Measurements from ENCODE around the gene PET117. TPM values are rescaled to one million over a fixed set of nuclear protein-coding genes. Genes with fewer than 3 reads are reported as not detected.
"Not testable (repeated sequence)": the region's sequence is repeated elsewhere in the genome, so short reads cannot be mapped to it uniquely, and the experiment has no call there.

PET117 gene
- polyA plus RNA-seq, 4 donors = 17.4 to 28.9 (median 27.4) TPM

DNA sequence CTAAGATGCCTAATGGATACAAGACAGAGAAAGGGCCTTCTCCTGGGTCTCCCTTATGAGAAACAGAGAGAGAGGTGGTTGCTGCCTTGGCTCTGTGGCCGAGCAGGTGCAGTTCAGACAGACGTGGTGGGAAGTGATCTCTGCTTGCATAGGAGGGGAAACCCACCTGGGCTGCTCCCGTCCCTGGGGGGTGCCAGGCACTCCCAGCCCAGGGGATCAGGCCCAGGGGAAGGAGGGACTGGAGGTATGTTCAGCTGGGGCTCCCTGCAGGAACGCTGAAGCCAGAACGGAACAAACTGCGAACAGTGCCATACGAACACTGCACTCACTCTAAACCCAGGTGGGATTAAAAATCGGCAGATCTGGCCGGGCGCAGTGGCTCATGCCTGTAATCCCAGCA is 44.3 kb upstream of the PET117 start:
- H3K4me1 ChIP-seq (ENCODE audit: control insufficient read depth in 3 of 3, insufficient read depth in 2 of 3, low read depth in 1 of 3, low read length in 2 of 3) = peaks cover 0 to 3% (median 2%) of the 10 kb centered on the region in 3 donors
- no peaks in the 10 kb centered on the region for H3K36me3 ChIP-seq (ENCODE audit: control insufficient read depth in 3 of 3, insufficient read depth in 2 of 3, low read depth in 1 of 3, low read length in 3 of 3)
- H3K4me3 ChIP-seq (ENCODE audit: low read depth in 1 of 3, low read length in 3 of 3) = no peak overlapping the region
- H3K9me3 ChIP-seq (ENCODE audit: control insufficient read depth in 2 of 2, insufficient read depth in 1 of 2, low read depth in 1 of 2, low read length in 1 of 2) = no peaks in the 10 kb centered on the region
- no peak for FAIRE-seq
- H3K27ac ChIP-seq (ENCODE audit: low read depth in 1 of 3, low read length in 2 of 3) = no peak overlapping the region
- 81 to 86% (median 82%) methylated on average over 10 of the region's 10 CpGs for WGBS, 3 donors
- H3K27me3 ChIP-seq (ENCODE audit: control insufficient read depth in 3 of 3, insufficient read depth in 3 of 3, low read length in 3 of 3) = peaks cover 0 to 2% (median 0%) of the 10 kb centered on the region in 3 donors
- no peak for DNase-seq

DNA sequence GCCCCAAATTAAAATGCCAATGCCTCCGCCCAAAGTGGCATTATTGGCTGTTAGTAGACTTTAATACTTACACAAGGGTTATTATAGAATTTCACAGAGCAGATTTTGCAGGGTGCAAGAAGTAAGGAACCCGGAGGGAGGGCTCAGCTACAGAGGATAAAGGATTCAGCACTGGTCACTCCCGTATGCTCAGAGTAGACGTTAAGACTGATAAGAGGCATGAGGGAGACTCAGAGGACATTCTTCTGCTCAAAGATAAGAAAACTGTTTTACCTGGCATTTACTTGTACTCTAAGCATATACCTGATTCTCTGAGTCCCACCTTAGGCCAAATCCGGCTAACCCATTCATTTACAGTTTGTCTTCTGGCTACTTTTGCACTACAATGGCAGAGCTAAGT is 43.5 kb upstream of the PET117 start:
- FAIRE-seq = no peak
- H3K27me3 ChIP-seq (ENCODE audit: control insufficient read depth in 3 of 3, insufficient read depth in 3 of 3, low read length in 3 of 3) = peaks cover 0 to 2% (median 0%) of the 10 kb centered on the region in 3 donors
- WGBS, 3 donors = 39 to 60% (median 47%) methylated on average over 5 of the region's 5 CpGs
- H3K27ac ChIP-seq (ENCODE audit: low read depth in 1 of 3, low read length in 2 of 3) = no peak overlapping the region
- peaks cover 0 to 3% (median 2%) of the 10 kb centered on the region in 3 donors for H3K4me1 ChIP-seq (ENCODE audit: control insufficient read depth in 3 of 3, insufficient read depth in 2 of 3, low read depth in 1 of 3, low read length in 2 of 3)
- DNase-seq = peak in 1 of 2 donors; percentile 26
- H3K9me3 ChIP-seq (ENCODE audit: control insufficient read depth in 2 of 2, insufficient read depth in 1 of 2, low read depth in 1 of 2, low read length in 1 of 2) = no peaks in the 10 kb centered on the region
- H3K36me3 ChIP-seq (ENCODE audit: control insufficient read depth in 3 of 3, insufficient read depth in 2 of 3, low read depth in 1 of 3, low read length in 3 of 3) = no peaks in the 10 kb centered on the region
- no peak overlapping the region for H3K4me3 ChIP-seq (ENCODE audit: low read depth in 1 of 3, low read length in 3 of 3)

DNA sequence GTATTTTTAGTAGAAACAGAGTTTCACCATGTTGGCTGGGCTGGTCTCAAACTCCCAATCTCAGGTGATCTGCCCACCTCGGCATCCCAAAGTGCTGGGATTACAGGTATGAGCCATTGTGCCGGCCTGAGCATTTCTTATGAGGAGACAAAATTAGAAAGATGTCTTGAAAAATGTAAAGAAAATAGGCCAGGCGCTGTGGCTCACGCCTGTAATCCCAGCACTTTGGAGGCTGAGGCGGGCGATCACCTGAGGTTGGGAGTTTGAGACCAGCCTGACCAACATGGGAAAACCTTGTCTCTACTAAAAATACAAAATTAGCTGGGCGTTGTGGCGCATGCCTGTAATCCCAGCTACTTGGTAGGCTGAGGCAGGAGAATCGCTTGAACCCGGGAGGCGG is 37.1 kb upstream of the PET117 start:
- FAIRE-seq; H3K4me3 ChIP-seq (ENCODE audit: low read depth in 1 of 3, low read length in 3 of 3); H3K36me3 ChIP-seq (ENCODE audit: control insufficient read depth in 3 of 3, insufficient read depth in 2 of 3, low read depth in 1 of 3, low read length in 3 of 3); H3K4me1 ChIP-seq (ENCODE audit: control insufficient read depth in 3 of 3, insufficient read depth in 2 of 3, low read depth in 1 of 3, low read length in 2 of 3); DNase-seq; H3K27ac ChIP-seq (ENCODE audit: low read depth in 1 of 3, low read length in 2 of 3); H3K27me3 ChIP-seq (ENCODE audit: control insufficient read depth in 3 of 3, insufficient read depth in 3 of 3, low read length in 3 of 3); H3K9me3 ChIP-seq (ENCODE audit: control insufficient read depth in 2 of 2, insufficient read depth in 1 of 2, low read depth in 1 of 2, low read length in 1 of 2): not testable (repeated sequence)
- WGBS, 3 donors = 92 to 96% (median 93%) methylated on average over 11 of the region's 11 CpGs

DNA sequence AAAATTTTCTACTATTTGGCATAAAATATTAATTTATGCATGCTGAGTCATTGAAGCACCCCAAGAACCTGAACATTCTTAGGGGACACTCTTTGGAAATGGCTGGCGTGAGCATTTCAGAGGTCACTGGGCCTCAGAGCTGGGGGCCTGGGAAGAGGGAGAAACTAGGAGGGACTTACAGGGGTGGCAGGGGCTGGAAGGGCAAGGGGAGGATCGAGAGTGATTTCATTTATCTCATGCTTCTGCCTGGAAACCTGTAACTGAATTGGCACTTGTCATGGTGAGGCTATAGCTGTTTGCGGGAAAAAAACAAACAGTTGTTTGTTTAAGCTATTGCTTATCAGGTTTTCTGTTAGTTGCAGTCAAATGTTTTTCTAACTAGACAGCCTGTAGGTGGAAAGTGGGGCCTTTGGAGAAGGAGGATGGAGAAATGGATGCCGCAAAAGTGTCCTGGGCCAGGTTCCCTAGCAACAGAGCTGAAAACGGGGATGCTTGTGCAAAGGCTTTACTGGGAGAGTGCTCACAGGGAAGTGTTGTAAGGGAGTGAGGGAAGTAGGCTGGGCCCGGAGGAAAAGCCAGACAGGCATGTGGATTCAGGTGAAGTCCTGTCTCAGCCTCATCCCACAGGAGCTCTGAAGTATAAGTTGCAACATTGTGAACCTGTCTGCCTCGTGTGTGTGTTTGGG is 36.4 kb upstream of the PET117 start:
- DNase-seq (peak in 1 of 2 donors; percentile 5), FAIRE-seq (no peak)
- no peak overlapping the region for H3K4me3 ChIP-seq (ENCODE audit: low read depth in 1 of 3, low read length in 3 of 3)
- peaks cover 0 to 5% (median 0%) of the 10 kb centered on the region in 3 donors for H3K27me3 ChIP-seq (ENCODE audit: control insufficient read depth in 3 of 3, insufficient read depth in 3 of 3, low read length in 3 of 3)
- H3K9me3 ChIP-seq (ENCODE audit: control insufficient read depth in 2 of 2, insufficient read depth in 1 of 2, low read depth in 1 of 2, low read length in 1 of 2) = no peaks in the 10 kb centered on the region
- H3K4me1 ChIP-seq (ENCODE audit: control insufficient read depth in 3 of 3, insufficient read depth in 2 of 3, low read depth in 1 of 3, low read length in 2 of 3) = no peaks in the 10 kb centered on the region
- WGBS, 3 donors = 52 to 56% (median 54%) methylated on average over 7 of the region's 7 CpGs
- no peaks in the 10 kb centered on the region for H3K36me3 ChIP-seq (ENCODE audit: control insufficient read depth in 3 of 3, insufficient read depth in 2 of 3, low read depth in 1 of 3, low read length in 3 of 3)
- H3K27ac ChIP-seq (ENCODE audit: low read depth in 1 of 3, low read length in 2 of 3) = no peak overlapping the region

DNA sequence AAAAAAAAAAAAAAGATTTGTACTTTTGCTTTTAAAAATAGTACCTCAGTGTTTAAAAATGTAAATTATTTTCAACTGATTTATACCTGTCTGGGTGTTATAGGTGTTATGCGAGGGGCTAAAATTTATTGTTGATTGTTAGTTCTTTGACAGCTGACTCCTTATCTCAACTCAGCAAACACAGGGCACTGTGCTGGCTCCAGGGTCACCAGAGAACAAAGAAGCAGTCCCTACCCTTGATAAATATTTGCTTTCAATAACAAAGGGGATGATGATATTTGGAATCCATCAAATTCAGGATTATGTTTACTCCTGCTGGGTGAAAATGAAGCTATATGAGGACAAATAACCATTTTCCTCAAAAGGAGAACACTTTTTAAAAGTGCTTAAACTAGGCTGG is 34.2 kb upstream of the PET117 start:
- 9 to 43% (median 36%) methylated on average over 1 of the region's 1 CpG for WGBS, 3 donors
- no peak overlapping the region for H3K27ac ChIP-seq (ENCODE audit: low read depth in 1 of 3, low read length in 2 of 3)

DNA sequence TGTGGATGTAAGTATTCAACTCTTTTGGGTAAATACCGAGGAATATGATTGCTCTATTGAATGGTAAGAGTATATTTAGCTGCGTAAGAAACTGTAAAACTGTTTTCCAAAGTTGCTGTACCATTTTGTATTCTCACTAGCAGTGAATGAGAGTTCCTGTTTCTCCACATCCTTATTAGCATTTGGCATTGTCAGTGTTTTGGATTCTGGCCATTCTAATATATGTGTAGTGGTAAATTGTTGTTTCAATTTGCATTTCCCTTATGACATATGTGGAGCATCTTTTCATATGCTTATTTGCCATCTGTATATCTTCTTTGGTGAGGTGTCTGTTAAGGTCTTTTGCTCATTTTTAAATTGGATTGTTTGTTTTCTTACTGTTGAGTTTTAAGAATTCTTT is 29.3 kb upstream of the PET117 start:
- Histone ChIP-seq H3K36me3 (ENCODE audit: control insufficient read depth in 3 of 3, insufficient read depth in 2 of 3, low read depth in 1 of 3, low read length in 3 of 3) (no peaks in the 10 kb centered on the region), H3K4me1 (ENCODE audit: control insufficient read depth in 3 of 3, insufficient read depth in 2 of 3, low read depth in 1 of 3, low read length in 2 of 3) (no peaks in the 10 kb centered on the region), H3K27me3 (ENCODE audit: control insufficient read depth in 3 of 3, insufficient read depth in 3 of 3, low read length in 3 of 3) (peaks cover 0 to 3% (median 0%) of the 10 kb centered on the region in 3 donors), H3K4me3 (ENCODE audit: low read depth in 1 of 3, low read length in 3 of 3) (no peak overlapping the region), H3K9me3 (ENCODE audit: control insufficient read depth in 2 of 2, insufficient read depth in 1 of 2, low read depth in 1 of 2, low read length in 1 of 2) (no peaks in the 10 kb centered on the region), H3K27ac (ENCODE audit: low read depth in 1 of 3, low read length in 2 of 3) (no peak overlapping the region)
- FAIRE-seq (no peak), DNase-seq (no peak)
- 90 to 98% (median 90%) methylated on average over 2 of the region's 2 CpGs for WGBS, 3 donors

More for the DNA sequence above, 34.2 kb upstream of the PET117 start:
- Histone ChIP-seq H3K36me3 (ENCODE audit: control insufficient read depth in 3 of 3, insufficient read depth in 2 of 3, low read depth in 1 of 3, low read length in 3 of 3) (no peaks in the 10 kb centered on the region), H3K9me3 (ENCODE audit: control insufficient read depth in 2 of 2, insufficient read depth in 1 of 2, low read depth in 1 of 2, low read length in 1 of 2) (no peaks in the 10 kb centered on the region), H3K4me1 (ENCODE audit: control insufficient read depth in 3 of 3, insufficient read depth in 2 of 3, low read depth in 1 of 3, low read length in 2 of 3) (no peaks in the 10 kb centered on the region), H3K27me3 (ENCODE audit: control insufficient read depth in 3 of 3, insufficient read depth in 3 of 3, low read length in 3 of 3) (peaks cover 0 to 3% (median 0%) of the 10 kb centered on the region in 3 donors), H3K4me3 (ENCODE audit: low read depth in 1 of 3, low read length in 3 of 3) (no peak overlapping the region)
- no peak for FAIRE-seq
- peak in 1 of 2 donors; percentile 23 for DNase-seq

DNA sequence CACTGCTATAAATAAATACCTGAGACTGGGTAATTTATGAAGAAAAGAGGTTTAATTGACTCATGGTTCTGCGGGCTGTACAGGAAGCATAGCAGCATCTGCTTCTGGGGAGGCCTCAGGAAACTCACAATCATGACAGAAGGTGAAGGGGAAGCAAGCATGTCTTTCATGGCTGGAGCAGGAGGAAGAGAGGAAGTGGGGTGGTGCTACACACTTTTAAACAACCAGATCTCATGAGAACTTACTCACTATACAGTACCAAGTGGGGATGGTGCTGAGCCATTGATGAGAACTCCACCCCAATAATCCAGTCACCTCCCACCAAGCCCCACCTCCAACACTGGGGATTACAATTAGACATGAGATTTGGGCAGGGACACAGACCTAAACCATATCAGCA is 9.1 kb upstream of the PET117 start:
- not testable (repeated sequence) for FAIRE-seq; H3K9me3 ChIP-seq (ENCODE audit: control insufficient read depth in 2 of 2, insufficient read depth in 1 of 2, low read depth in 1 of 2, low read length in 1 of 2); H3K27ac ChIP-seq (ENCODE audit: low read depth in 1 of 3, low read length in 2 of 3); H3K36me3 ChIP-seq (ENCODE audit: control insufficient read depth in 3 of 3, insufficient read depth in 2 of 3, low read depth in 1 of 3, low read length in 3 of 3); DNase-seq; H3K27me3 ChIP-seq (ENCODE audit: control insufficient read depth in 3 of 3, insufficient read depth in 3 of 3, low read length in 3 of 3); H3K4me1 ChIP-seq (ENCODE audit: control insufficient read depth in 3 of 3, insufficient read depth in 2 of 3, low read depth in 1 of 3, low read length in 2 of 3); H3K4me3 ChIP-seq (ENCODE audit: low read depth in 1 of 3, low read length in 3 of 3)
- WGBS, 3 donors = 46 to 82% (median 69%) methylated on average over 1 of the region's 1 CpG

DNA sequence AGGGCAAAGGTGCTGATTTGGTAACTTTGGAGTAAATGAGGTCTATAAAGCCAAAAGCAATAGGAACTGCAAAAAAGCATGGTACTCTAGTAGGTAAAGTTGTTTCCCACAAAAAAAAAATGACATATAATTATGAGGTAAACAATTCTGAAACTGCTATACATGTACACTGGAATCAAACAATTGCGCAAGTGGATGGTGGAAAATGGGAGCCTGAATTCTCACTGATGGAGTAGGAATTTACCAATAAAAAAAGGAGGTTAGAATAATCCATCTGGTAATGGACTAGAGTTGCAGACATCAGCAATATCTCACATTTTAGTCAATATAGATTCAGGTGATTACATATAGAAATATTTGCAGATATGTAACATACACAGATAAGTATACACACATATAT is 5.0 kb upstream of the PET117 start:
- no peaks in the 10 kb centered on the region for H3K4me1 ChIP-seq (ENCODE audit: control insufficient read depth in 3 of 3, insufficient read depth in 2 of 3, low read depth in 1 of 3, low read length in 2 of 3)
- H3K27me3 ChIP-seq (ENCODE audit: control insufficient read depth in 3 of 3, insufficient read depth in 3 of 3, low read length in 3 of 3) = no peaks in the 10 kb centered on the region
- WGBS, 3 donors = 95 to 100% (median 97%) methylated on average over 1 of the region's 1 CpG
- no peak overlapping the region for H3K27ac ChIP-seq (ENCODE audit: low read depth in 1 of 3, low read length in 2 of 3)
- no peak overlapping the region for H3K4me3 ChIP-seq (ENCODE audit: low read depth in 1 of 3, low read length in 3 of 3)
- H3K36me3 ChIP-seq (ENCODE audit: control insufficient read depth in 3 of 3, insufficient read depth in 2 of 3, low read depth in 1 of 3, low read length in 3 of 3) = no peaks in the 10 kb centered on the region
- H3K9me3 ChIP-seq (ENCODE audit: control insufficient read depth in 2 of 2, insufficient read depth in 1 of 2, low read depth in 1 of 2, low read length in 1 of 2) = peaks cover 0 to 3% of the 10 kb centered on the region in 2 donors
- DNase-seq (no peak), FAIRE-seq (no peak)

DNA sequence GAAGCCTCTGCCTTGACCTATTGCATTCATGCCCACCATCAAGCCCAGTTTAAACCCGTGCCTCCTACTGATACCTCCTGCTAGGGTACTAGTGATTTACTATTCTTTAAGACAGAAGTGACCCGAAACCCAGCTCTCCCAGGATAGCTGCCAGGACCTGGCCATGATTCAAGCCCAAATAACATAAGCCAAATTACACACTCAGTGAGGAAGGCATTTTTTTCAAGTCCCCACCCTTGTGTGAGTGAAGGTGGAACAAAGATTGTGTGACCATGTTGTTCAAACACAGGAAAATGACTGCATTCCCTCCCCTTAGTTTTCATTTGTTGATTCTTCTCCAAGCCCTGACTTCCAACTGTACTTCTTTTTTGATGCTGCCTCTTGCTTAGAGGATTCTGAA is 3.7 kb upstream of the PET117 start:
- Histone ChIP-seq H3K4me1 (ENCODE audit: control insufficient read depth in 3 of 3, insufficient read depth in 2 of 3, low read depth in 1 of 3, low read length in 2 of 3) (peaks cover 0 to 3% (median under 1%) of the 10 kb centered on the region in 3 donors), H3K27ac (ENCODE audit: low read depth in 1 of 3, low read length in 2 of 3) (no peak overlapping the region), H3K4me3 (ENCODE audit: low read depth in 1 of 3, low read length in 3 of 3) (no peak overlapping the region), H3K36me3 (ENCODE audit: control insufficient read depth in 3 of 3, insufficient read depth in 2 of 3, low read depth in 1 of 3, low read length in 3 of 3) (no peaks in the 10 kb centered on the region), H3K27me3 (ENCODE audit: control insufficient read depth in 3 of 3, insufficient read depth in 3 of 3, low read length in 3 of 3) (no peaks in the 10 kb centered on the region), H3K9me3 (ENCODE audit: control insufficient read depth in 2 of 2, insufficient read depth in 1 of 2, low read depth in 1 of 2, low read length in 1 of 2) (peaks cover 0 to 3% of the 10 kb centered on the region in 2 donors)
- WGBS, 3 donors = 14 to 42% (median 36%) methylated on average over 2 of the region's 2 CpGs
- FAIRE-seq = no peak
- peak; percentile 5 to 41 for DNase-seq

Data from small intestine (tissue), 7 donors.